ENCODE data around the gene TMEM74B.
"Not testable (repeated sequence)": the region's sequence is repeated elsewhere in the genome, so short reads cannot be mapped to it uniquely, and the experiment has no call there.

Gene TMEM74B

GRCh38 chr20:1178103-1178502, 6.7 kb downstream of the TMEM74B start:
- no peak for DNase-seq

GRCh38 chr20:1177680-1178079, 7.1 kb downstream of the TMEM74B start:
- no peak for DNase-seq

GRCh38 chr20:1174787-1175186, 10.0 kb downstream of the TMEM74B start:
- DNase-seq: no peak

GRCh38 chr20:1173698-1174097, 11.1 kb downstream of the TMEM74B start:
- no peak for DNase-seq

- DNase-seq: no peak
Observed at GRCh38 chr20:1171461-1172093, 13.2 kb downstream of the TMEM74B start.

GRCh38 chr20:1169224-1169623, 15.6 kb downstream of the TMEM74B start:
- no peak for DNase-seq

GRCh38 chr20:1166948-1167720, 17.6 kb downstream of the TMEM74B start:
- DNase-seq: no peak

- no peak for DNase-seq
Observed at GRCh38 chr20:1165941-1166340, 18.8 kb downstream of the TMEM74B start.

GRCh38 chr20:1165521-1165920, 19.3 kb downstream of the TMEM74B start:
- no peak for DNase-seq

GRCh38 chr20:1164871-1165270, 19.9 kb downstream of the TMEM74B start:
- no peak for DNase-seq

GRCh38 chr20:1163653-1164052, 21.1 kb downstream of the TMEM74B start:
- DNase-seq: no peak

GRCh38 chr20:1163105-1163504, 21.7 kb downstream of the TMEM74B start:
- DNase-seq: no peak

- DNase-seq: no peak
Observed at GRCh38 chr20:1160991-1161390, 23.8 kb downstream of the TMEM74B start.

GRCh38 chr20:1160496-1160895, 24.3 kb downstream of the TMEM74B start:
- no peak for DNase-seq

- DNase-seq: no peak
Observed at GRCh38 chr20:1155342-1155741, 29.4 kb downstream of the TMEM74B start.

- no peak for DNase-seq
Observed at GRCh38 chr20:1154691-1155090, 30.1 kb downstream of the TMEM74B start.

GRCh38 chr20:1154226-1154625, 30.6 kb downstream of the TMEM74B start:
- DNase-seq: no peak

- no peak for DNase-seq
Observed at GRCh38 chr20:1150968-1151367, 33.8 kb downstream of the TMEM74B start.

- no peak for DNase-seq
Observed at GRCh38 chr20:1150218-1150617, 34.6 kb downstream of the TMEM74B start.

GRCh38 chr20:1149812-1150211, 35.0 kb downstream of the TMEM74B start:
- DNase-seq: not testable (repeated sequence)

GRCh38 chr20:1146957-1147356, 37.8 kb downstream of the TMEM74B start:
- no peak for DNase-seq

GRCh38 chr20:1144401-1145172, 40.2 kb downstream of the TMEM74B start:
- DNase-seq: no peak

GRCh38 chr20:1137236-1137635, 47.5 kb downstream of the TMEM74B start:
- DNase-seq: no peak

- DNase-seq: no peak
Observed at GRCh38 chr20:1134836-1135235, 49.9 kb downstream of the TMEM74B start.

Measured in COR-L47 (cell line).